ENCODE data around the gene MUC12.

DNA sequence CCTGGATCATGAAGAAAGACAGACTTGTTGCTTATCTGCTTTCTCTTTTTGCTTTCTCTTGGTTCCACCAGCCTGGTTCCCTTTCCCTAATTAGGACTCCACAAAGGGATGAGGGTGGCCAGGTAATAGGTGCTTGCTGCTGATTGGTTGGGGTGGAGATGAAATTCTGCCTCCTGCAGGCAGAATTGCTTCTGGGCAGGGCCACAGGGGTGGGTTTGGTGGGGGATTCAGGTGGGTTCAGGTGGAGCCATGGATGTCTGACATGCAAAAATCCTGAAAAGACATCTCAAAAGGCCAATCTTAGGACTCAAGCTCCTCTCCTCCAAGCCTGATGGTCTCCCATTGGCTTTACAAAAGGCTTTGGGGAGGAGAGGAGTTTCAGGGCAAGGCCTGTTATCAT lies 48.3 kb upstream of the MUC12 start:
- TF ChIP-seq POLR2AphosphoS5 (IDR thresholded peaks at IDR 0.05; ENCODE audit: insufficient read depth, low read depth, low read length) = no peak
- TF ChIP-seq, protein P1, sequence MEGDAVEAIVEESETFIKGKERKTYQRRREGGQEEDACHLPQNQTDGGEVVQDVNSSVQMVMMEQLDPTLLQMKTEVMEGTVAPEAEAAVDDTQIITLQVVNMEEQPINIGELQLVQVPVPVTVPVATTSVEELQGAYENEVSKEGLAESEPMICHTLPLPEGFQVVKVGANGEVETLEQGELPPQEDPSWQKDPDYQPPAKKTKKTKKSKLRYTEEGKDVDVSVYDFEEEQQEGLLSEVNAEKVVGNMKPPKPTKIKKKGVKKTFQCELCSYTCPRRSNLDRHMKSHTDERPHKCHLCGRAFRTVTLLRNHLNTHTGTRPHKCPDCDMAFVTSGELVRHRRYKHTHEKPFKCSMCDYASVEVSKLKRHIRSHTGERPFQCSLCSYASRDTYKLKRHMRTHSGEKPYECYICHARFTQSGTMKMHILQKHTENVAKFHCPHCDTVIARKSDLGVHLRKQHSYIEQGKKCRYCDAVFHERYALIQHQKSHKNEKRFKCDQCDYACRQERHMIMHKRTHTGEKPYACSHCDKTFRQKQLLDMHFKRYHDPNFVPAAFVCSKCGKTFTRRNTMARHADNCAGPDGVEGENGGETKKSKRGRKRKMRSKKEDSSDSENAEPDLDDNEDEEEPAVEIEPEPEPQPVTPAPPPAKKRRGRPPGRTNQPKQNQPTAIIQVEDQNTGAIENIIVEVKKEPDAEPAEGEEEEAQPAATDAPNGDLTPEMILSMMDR (IDR thresholded peaks at IDR 0.05; ENCODE audit: extremely low read depth in 1 of 2, insufficient read depth in 1 of 2, low read depth in 1 of 2, low read length in 2 of 2) = no peak
- no peak for TF ChIP-seq POLR2A (IDR thresholded peaks at IDR 0.05; ENCODE audit: low read depth, low read length)
- TF ChIP-seq, protein P2, sequence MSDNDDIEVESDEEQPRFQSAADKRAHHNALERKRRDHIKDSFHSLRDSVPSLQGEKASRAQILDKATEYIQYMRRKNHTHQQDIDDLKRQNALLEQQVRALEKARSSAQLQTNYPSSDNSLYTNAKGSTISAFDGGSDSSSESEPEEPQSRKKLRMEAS (IDR thresholded peaks at IDR 0.05; ENCODE audit: insufficient read depth, insufficient read length) = no peak
- TF ChIP-seq FOS (IDR thresholded peaks at IDR 0.05; ENCODE audit: borderline replicate concordance, insufficient read depth, low read length) = no peak
- TF ChIP-seq EZH2 (IDR thresholded peaks at IDR 0.05; ENCODE audit: borderline replicate concordance, low read depth, low read length, severe bottlenecking) = no peak

All from endothelial cell of umbilical vein (primary cell).